ENCODE results near the gene L3MBTL4.

Gene L3MBTL4

DNA sequence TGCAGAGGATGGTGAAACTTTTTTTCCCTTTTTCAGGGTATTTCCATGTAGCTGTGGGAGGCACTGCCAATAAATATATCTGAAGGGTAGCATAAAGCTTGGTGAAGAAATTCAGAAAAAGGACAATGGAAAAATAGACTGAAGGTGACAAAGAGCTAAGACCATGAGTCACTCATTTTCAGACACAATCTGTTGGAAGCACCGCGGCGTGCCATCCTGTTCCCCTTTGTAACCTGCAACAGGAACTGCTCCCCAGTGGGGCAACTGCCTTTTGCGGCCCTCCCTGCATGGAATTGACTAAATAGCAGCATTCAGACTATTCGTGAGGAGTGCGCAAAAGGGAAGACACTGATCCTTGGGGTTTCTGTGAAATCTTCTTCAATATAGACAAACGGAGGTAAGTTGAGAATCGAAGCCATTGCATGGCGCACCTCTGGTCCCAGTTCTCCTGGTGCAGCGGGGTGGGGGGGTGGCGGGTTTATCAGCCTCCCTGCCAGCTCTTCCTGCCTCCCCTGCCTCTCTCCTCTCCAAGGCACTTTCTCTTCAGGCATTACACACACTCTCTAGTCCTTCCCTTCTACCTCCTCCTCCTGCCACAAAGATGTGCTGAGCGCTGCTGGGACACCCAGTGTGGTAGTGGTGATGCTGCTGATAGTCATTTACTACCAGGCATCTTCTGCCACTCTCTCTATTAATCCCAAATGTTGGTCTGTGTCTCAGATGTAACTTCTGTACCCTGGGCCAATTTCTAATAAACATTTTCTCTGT is 393.2 kb downstream of the L3MBTL4 start:
- H3K9me3 ChIP-seq (ENCODE audit: control insufficient read depth, low read length) = no peaks in the 10 kb centered on the region
- H3K27me3 ChIP-seq (ENCODE audit: control insufficient read depth, insufficient read depth, low read length) = no peaks in the 10 kb centered on the region
- no peak overlapping the region for H3K4me3 ChIP-seq (ENCODE audit: low read length)
- H3K9ac ChIP-seq (ENCODE audit: low read length) = no peak overlapping the region
- H3K4me1 ChIP-seq (ENCODE audit: control insufficient read depth, insufficient read depth, low read length) = no peaks in the 10 kb centered on the region
- H3K36me3 ChIP-seq (ENCODE audit: control insufficient read depth, insufficient read depth, low read length) = no peaks in the 10 kb centered on the region

DNA sequence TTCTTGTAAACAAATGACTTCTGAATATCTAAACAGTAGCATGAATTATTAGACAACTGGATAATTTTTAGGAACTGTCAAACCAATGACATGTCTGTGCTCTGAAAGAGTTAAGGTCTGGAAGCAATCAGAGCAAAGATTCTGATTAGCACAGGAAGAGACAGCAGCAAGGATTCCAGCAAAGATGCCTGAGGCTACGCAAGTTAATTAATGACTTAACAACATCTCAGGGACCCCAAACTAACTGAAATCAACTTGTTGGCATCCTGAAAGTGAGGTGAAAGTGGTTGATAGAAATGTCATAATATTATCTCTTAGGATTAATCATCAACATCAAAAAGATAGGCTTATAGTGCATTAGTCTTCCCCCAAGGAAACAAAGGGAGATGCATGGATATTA is 396.0 kb downstream of the L3MBTL4 start:
- H3K9ac ChIP-seq (ENCODE audit: low read length) = no peak overlapping the region
- H3K4me1 ChIP-seq (ENCODE audit: control insufficient read depth, insufficient read depth, low read length) = no peaks in the 10 kb centered on the region
- H3K27me3 ChIP-seq (ENCODE audit: control insufficient read depth, insufficient read depth, low read length) = no peaks in the 10 kb centered on the region
- H3K36me3 ChIP-seq (ENCODE audit: control insufficient read depth, insufficient read depth, low read length) = no peaks in the 10 kb centered on the region
- no peaks in the 10 kb centered on the region for H3K9me3 ChIP-seq (ENCODE audit: control insufficient read depth, low read length)
- H3K4me3 ChIP-seq (ENCODE audit: low read length) = no peak overlapping the region

DNA sequence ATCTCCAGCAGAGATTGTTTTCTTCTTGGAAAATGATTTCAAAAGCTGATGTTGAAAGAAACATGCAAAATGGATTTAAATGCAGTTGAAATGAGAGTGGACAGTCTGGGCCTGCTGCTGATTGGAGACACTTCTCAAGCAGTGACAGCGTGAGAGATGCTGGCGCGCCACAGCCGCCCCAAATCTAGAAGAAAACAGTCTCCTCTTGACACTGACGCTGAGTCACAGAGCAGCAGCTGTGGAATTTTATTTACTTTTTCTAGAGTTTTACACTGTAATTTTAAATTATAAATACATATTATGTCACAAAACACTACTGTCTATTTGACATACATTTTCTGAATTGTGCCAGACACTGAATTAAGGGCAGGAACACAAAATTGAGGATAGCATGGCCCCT is 397.5 kb downstream of the L3MBTL4 start:
- Histone ChIP-seq H3K9ac (ENCODE audit: low read length) (no peak overlapping the region), H3K9me3 (ENCODE audit: control insufficient read depth, low read length) (no peaks in the 10 kb centered on the region), H3K4me1 (ENCODE audit: control insufficient read depth, insufficient read depth, low read length) (no peaks in the 10 kb centered on the region), H3K36me3 (ENCODE audit: control insufficient read depth, insufficient read depth, low read length) (no peaks in the 10 kb centered on the region), H3K27me3 (ENCODE audit: control insufficient read depth, insufficient read depth, low read length) (no peaks in the 10 kb centered on the region), H3K4me3 (ENCODE audit: low read length) (no peak overlapping the region)

DNA sequence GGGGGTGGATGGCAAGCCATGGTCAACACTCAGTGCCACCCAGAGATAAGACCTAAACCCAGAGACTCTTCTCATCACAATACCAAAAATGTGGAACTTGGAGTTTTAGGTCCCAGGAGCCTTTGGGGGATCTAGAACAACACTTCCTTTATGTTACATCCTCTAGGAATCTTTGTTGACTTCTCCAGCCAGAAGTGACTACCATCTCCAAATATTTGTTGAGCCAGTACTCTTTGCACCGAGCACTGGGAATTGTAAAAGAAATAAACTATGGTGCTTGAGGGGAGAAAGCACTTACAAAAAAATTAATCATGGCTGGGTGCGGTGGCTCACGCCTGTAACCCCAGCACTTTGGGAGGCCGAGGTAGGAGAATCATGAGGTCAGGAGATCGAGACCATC is 399.3 kb downstream of the L3MBTL4 start:
- Histone ChIP-seq H3K36me3 (ENCODE audit: control insufficient read depth, insufficient read depth, low read length) (no peaks in the 10 kb centered on the region), H3K9ac (ENCODE audit: low read length) (no peak overlapping the region), H3K4me1 (ENCODE audit: control insufficient read depth, insufficient read depth, low read length) (no peaks in the 10 kb centered on the region), H3K27me3 (ENCODE audit: control insufficient read depth, insufficient read depth, low read length) (no peaks in the 10 kb centered on the region), H3K4me3 (ENCODE audit: low read length) (no peak overlapping the region), H3K9me3 (ENCODE audit: control insufficient read depth, low read length) (no peaks in the 10 kb centered on the region)

DNA sequence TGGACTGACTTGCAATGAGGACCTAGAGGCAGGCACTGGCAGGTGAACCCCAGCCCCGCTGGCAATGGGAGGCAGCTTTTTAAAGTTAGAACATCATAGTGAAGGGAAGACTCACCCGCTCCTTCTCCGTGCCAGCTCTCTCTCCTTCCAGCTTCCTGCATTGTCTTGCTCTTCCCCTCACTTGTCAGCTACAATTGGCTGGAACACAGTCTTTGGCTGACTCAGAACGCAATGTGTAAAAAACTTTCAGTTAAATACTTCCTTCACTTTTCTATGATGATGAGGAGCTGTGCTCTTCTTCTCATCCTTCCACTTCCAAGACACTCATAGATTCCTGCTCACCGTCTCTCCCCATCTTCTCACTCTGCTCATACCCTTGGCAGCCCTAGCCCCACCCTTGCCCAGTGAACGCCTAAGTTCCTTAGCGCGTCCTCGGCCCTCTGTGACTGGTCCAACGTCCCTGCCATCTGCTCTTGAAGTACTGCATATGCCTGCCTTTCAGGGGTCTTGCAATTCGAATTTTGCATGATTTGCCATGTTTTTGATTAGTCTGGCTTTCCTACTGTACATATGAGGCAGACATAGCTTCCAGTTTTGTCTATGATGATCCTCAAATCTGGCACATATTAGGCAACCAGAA is 401.4 kb downstream of the L3MBTL4 start:
- no peaks in the 10 kb centered on the region for H3K36me3 ChIP-seq (ENCODE audit: control insufficient read depth, insufficient read depth, low read length)
- H3K9ac ChIP-seq (ENCODE audit: low read length) = no peak overlapping the region
- H3K4me3 ChIP-seq (ENCODE audit: low read length) = no peak overlapping the region
- no peaks in the 10 kb centered on the region for H3K27me3 ChIP-seq (ENCODE audit: control insufficient read depth, insufficient read depth, low read length)
- no peaks in the 10 kb centered on the region for H3K4me1 ChIP-seq (ENCODE audit: control insufficient read depth, insufficient read depth, low read length)
- no peaks in the 10 kb centered on the region for H3K9me3 ChIP-seq (ENCODE audit: control insufficient read depth, low read length)

DNA sequence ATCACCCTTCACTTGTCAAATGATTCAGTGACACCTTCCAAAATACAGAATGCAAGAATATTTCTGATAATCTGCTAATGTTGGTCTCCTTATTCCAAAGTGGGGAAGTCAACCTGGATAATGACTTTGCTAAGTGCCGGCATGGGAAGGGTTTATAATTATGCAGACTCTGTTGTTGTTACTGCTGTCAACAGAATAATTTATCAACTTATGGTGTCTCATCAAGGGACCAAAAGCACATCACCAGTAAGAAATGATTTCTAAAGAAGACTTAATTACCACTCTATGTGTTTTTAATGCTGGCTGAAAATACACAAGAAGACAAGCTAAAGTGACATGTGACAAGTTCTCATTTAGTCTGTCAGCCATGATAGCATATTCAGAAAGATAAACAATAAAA is 403.8 kb downstream of the L3MBTL4 start:
- H3K27me3 ChIP-seq (ENCODE audit: control insufficient read depth, insufficient read depth, low read length) = no peaks in the 10 kb centered on the region
- no peak overlapping the region for H3K4me3 ChIP-seq (ENCODE audit: low read length)
- H3K9ac ChIP-seq (ENCODE audit: low read length) = no peak overlapping the region
- no peaks in the 10 kb centered on the region for H3K36me3 ChIP-seq (ENCODE audit: control insufficient read depth, insufficient read depth, low read length)
- no peaks in the 10 kb centered on the region for H3K9me3 ChIP-seq (ENCODE audit: control insufficient read depth, low read length)
- no peaks in the 10 kb centered on the region for H3K4me1 ChIP-seq (ENCODE audit: control insufficient read depth, insufficient read depth, low read length)

DNA sequence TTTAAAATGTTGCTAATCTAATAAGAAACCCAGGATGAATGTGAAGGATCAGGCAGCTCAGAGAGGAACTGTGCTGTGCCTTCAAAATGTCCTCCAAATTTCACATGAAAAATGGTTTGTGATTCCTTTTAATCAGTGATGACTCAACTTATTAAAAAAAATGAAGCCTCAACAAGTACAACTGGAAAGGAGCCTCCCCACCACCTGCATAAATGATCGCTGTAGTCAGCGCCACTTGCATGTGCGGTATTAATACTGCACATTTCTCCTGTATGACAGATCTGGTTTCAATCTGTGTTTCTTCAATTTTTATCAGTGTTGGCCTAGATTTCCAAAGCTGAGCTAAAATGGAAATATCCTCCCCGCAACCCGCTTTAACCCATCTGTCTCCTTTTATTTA is 404.4 kb downstream of the L3MBTL4 start:
- Histone ChIP-seq H3K27me3 (ENCODE audit: control insufficient read depth, insufficient read depth, low read length) (no peaks in the 10 kb centered on the region), H3K9me3 (ENCODE audit: control insufficient read depth, low read length) (no peaks in the 10 kb centered on the region), H3K36me3 (ENCODE audit: control insufficient read depth, insufficient read depth, low read length) (no peaks in the 10 kb centered on the region), H3K4me1 (ENCODE audit: control insufficient read depth, insufficient read depth, low read length) (no peaks in the 10 kb centered on the region), H3K4me3 (ENCODE audit: low read length) (no peak overlapping the region), H3K9ac (ENCODE audit: low read length) (no peak overlapping the region)

DNA sequence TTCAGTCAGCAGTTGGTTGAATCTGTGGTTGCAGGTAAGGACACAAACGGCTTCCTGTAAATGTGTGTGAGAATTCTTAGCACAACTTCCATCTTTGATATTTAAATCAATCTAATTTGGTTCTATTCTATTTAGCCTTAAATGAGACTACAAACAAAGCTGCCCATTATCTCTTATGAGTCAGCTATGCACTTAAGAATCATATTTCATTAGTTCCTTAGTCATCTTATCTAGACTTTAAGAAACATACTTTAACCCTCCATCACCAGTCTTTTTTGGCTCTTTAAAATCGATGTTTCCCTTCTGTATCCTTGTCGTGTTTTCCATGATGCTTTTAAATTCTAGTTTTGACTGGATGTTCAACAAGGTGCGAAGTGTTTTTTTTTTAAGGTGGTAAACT is 405.0 kb downstream of the L3MBTL4 start:
- Histone ChIP-seq H3K4me3 (ENCODE audit: low read length) (no peak overlapping the region), H3K27me3 (ENCODE audit: control insufficient read depth, insufficient read depth, low read length) (no peaks in the 10 kb centered on the region), H3K4me1 (ENCODE audit: control insufficient read depth, insufficient read depth, low read length) (no peaks in the 10 kb centered on the region), H3K36me3 (ENCODE audit: control insufficient read depth, insufficient read depth, low read length) (no peaks in the 10 kb centered on the region), H3K9ac (ENCODE audit: low read length) (no peak overlapping the region), H3K9me3 (ENCODE audit: control insufficient read depth, low read length) (no peaks in the 10 kb centered on the region)

DNA sequence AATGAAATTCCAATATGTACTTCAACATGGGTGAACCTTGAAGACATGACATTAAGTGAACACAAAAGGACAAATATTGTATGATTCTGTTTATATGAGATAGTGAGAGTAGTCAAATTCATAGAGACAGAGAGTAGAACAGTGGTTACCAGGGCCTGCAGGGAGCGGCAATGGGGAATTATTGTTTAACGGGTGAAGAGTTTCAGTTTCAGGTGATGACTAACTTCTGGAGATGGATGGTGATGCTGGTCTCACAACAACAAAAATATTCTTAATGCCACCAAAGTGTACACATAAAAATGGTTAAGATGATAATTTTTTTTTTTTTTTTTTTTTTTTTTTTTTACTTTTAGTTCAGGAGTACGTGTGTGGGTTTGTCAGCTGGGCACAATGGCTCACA is 410.0 kb downstream of the L3MBTL4 start:
- no peaks in the 10 kb centered on the region for H3K9me3 ChIP-seq (ENCODE audit: control insufficient read depth, low read length)
- H3K4me3 ChIP-seq (ENCODE audit: low read length) = no peak overlapping the region
- H3K36me3 ChIP-seq (ENCODE audit: control insufficient read depth, insufficient read depth, low read length) = no peaks in the 10 kb centered on the region
- H3K27me3 ChIP-seq (ENCODE audit: control insufficient read depth, insufficient read depth, low read length) = no peaks in the 10 kb centered on the region
- no peaks in the 10 kb centered on the region for H3K4me1 ChIP-seq (ENCODE audit: control insufficient read depth, insufficient read depth, low read length)
- H3K9ac ChIP-seq (ENCODE audit: low read length) = no peak overlapping the region

DNA sequence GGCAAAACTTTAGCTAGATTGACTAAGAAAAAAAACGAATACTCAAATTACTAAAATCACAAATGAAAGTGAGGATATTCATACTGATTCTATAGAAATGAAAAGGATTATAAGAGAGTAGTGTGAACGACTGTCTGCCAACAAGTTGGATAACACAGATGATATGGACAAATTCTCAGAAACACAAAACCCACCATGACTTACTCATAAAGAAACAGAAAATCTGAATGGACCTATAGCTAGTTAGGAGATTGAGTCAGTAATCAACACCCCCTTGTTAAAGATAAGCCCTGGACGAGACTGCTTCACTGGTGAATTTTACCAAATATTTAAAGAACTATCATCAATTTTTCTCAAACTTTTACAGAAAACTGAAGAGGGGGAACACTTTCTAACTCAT is 410.6 kb downstream of the L3MBTL4 start:
- H3K4me3 ChIP-seq (ENCODE audit: low read length) = no peak overlapping the region
- H3K36me3 ChIP-seq (ENCODE audit: control insufficient read depth, insufficient read depth, low read length) = no peaks in the 10 kb centered on the region
- no peak overlapping the region for H3K9ac ChIP-seq (ENCODE audit: low read length)
- H3K9me3 ChIP-seq (ENCODE audit: control insufficient read depth, low read length) = no peaks in the 10 kb centered on the region
- H3K4me1 ChIP-seq (ENCODE audit: control insufficient read depth, insufficient read depth, low read length) = no peaks in the 10 kb centered on the region
- H3K27me3 ChIP-seq (ENCODE audit: control insufficient read depth, insufficient read depth, low read length) = no peaks in the 10 kb centered on the region

DNA sequence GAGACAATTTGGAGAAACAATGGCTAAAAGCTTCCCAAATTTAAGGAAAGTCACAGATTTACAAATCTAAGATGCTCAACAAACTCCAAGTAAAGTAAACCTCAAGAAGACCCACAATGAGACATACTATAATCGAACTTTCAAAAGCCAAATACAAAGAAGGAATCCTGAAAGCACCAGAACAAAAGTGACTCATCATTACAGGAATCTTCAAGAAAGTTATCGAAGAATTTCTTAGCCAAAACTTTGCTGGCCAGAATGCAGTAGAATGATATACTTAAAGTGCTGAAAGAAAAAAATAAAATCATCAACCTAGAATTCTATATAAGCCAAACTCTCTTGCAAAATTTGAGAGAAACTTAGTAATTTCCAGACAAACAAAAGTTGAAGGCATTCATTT is 412.8 kb downstream of the L3MBTL4 start:
- Histone ChIP-seq H3K9ac (ENCODE audit: low read length) (no peak overlapping the region), H3K27me3 (ENCODE audit: control insufficient read depth, insufficient read depth, low read length) (no peaks in the 10 kb centered on the region), H3K9me3 (ENCODE audit: control insufficient read depth, low read length) (no peaks in the 10 kb centered on the region), H3K36me3 (ENCODE audit: control insufficient read depth, insufficient read depth, low read length) (no peaks in the 10 kb centered on the region), H3K4me1 (ENCODE audit: control insufficient read depth, insufficient read depth, low read length) (no peaks in the 10 kb centered on the region), H3K4me3 (ENCODE audit: low read length) (no peak overlapping the region)

DNA sequence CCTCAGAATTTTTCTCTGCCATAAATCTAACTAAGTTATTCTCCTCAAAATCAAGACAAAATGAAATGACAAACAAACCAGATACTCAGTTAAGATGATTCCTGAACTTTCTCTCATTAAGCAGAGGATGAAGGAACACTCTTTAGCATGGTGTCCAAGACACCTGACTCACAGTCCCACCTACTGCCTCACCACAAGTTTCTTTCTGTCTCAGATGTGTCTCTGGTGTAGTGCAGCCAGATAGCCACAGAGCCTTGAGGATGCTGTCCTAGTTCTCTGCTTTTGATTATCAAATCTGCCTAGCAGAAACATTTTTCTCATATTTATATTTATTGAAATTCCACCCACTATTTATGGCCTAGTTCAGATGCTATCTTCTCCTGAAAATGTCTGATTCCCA is 415.8 kb downstream of the L3MBTL4 start:
- Histone ChIP-seq H3K9me3 (ENCODE audit: control insufficient read depth, low read length) (no peaks in the 10 kb centered on the region), H3K9ac (ENCODE audit: low read length) (no peak overlapping the region), H3K36me3 (ENCODE audit: control insufficient read depth, insufficient read depth, low read length) (no peaks in the 10 kb centered on the region), H3K4me1 (ENCODE audit: control insufficient read depth, insufficient read depth, low read length) (no peaks in the 10 kb centered on the region), H3K27me3 (ENCODE audit: control insufficient read depth, insufficient read depth, low read length) (no peaks in the 10 kb centered on the region), H3K4me3 (ENCODE audit: low read length) (no peak overlapping the region)
